Measurements from ENCODE around the gene DRICH1. TPM values are rescaled to one million over a fixed set of nuclear protein-coding genes. Genes with fewer than 3 reads are reported as not detected.
"Not testable (repeated sequence)": the region's sequence is repeated elsewhere in the genome, so short reads cannot be mapped to it uniquely, and the experiment has no call there.

Gene DRICH1
- total and polyA plus RNA-seq, 2 experiments from 2014 or later: not detected

- Histone ChIP-seq H3F3A (ENCODE audit: insufficient read depth) (no peaks in the 10 kb centered on the region), H3K4me1 (ENCODE audit: insufficient read depth) (no peaks in the 10 kb centered on the region), H3K27me3 (replicated peaks; ENCODE audit: insufficient read depth) (no peaks in the 10 kb centered on the region), H3K79me2 (ENCODE audit: insufficient read depth) (no peaks in the 10 kb centered on the region), H3K4me2 (ENCODE audit: unreplicated experiment) (no peak overlapping the region), H3K4me3 (no peak overlapping the region), H4K20me1 (ENCODE audit: insufficient read depth) (no peaks in the 10 kb centered on the region), H3K9ac (no peak overlapping the region), H3K9me3 (ENCODE audit: low read depth) (no peaks in the 10 kb centered on the region), H3K9me2 (ENCODE audit: insufficient read depth) (no peaks in the 10 kb centered on the region), H3K36me3 (ENCODE audit: low read depth) (no peaks in the 10 kb centered on the region), H3K27ac (no peak overlapping the region), H2AFZ (no peak overlapping the region)
- in situ Hi-C loops (cut with MboI): no loop called here
- TF ChIP-seq EZH2phosphoT487 (IDR thresholded peaks at IDR 0.05; ENCODE audit: insufficient read depth, low read depth) (no peak), EZH2 (IDR thresholded peaks at IDR 0.05; ENCODE audit: insufficient read depth, poor library complexity, severe bottlenecking) (no peak)
- DNase-seq: no peak
- 54 to 57% methylated on average over 7 to 8 of the region's 8 CpGs for WGBS, 2 experiments (ENCODE audit: low coverage in 1 of 2, low lambda C conversion rate in 2 of 2, missing lambda C conversion rate in 2 of 2)
Observed at GRCh38 chr22:23604939-23605712, 27.0 kb downstream of the DRICH1 start.

GRCh38 chr22:23603266-23603665 lies 28.9 kb downstream of the DRICH1 start:
- H2AFZ ChIP-seq: no peak overlapping the region
- H3K4me2 ChIP-seq (ENCODE audit: unreplicated experiment): no peak overlapping the region
- H3F3A ChIP-seq (ENCODE audit: insufficient read depth): no peaks in the 10 kb centered on the region
- in situ Hi-C loops (cut with MboI): no loop called here
- H3K4me3 ChIP-seq: no peak overlapping the region
- WGBS, 2 experiments (ENCODE audit: low coverage in 1 of 2, low lambda C conversion rate in 2 of 2, missing lambda C conversion rate in 2 of 2): 66 to 69% methylated on average over 7 of the region's 7 CpGs
- H3K27me3 ChIP-seq (replicated peaks; ENCODE audit: insufficient read depth): no peaks in the 10 kb centered on the region
- H3K36me3 ChIP-seq (ENCODE audit: low read depth): no peaks in the 10 kb centered on the region
- H4K20me1 ChIP-seq (ENCODE audit: insufficient read depth): no peaks in the 10 kb centered on the region
- H3K9me2 ChIP-seq (ENCODE audit: insufficient read depth): no peaks in the 10 kb centered on the region
- H3K79me2 ChIP-seq (ENCODE audit: insufficient read depth): no peaks in the 10 kb centered on the region
- no peak for DNase-seq
- no peaks in the 10 kb centered on the region for H3K9me3 ChIP-seq (ENCODE audit: low read depth)
- H3K9ac ChIP-seq: no peak overlapping the region
- no peak for TF ChIP-seq EZH2phosphoT487 (IDR thresholded peaks at IDR 0.05; ENCODE audit: insufficient read depth, low read depth)
- TF ChIP-seq EZH2 (IDR thresholded peaks at IDR 0.05; ENCODE audit: insufficient read depth, poor library complexity, severe bottlenecking): no peak
- no peaks in the 10 kb centered on the region for H3K4me1 ChIP-seq (ENCODE audit: insufficient read depth)
- H3K27ac ChIP-seq: no peak overlapping the region

GRCh38 chr22:23598805-23599518 lies 33.2 kb downstream of the DRICH1 start:
- Histone ChIP-seq H3K4me3 (no peak overlapping the region), H3K9me2 (ENCODE audit: insufficient read depth) (no peaks in the 10 kb centered on the region), H3K36me3 (ENCODE audit: low read depth) (no peaks in the 10 kb centered on the region), H3K4me2 (ENCODE audit: unreplicated experiment) (no peak overlapping the region), H3K79me2 (ENCODE audit: insufficient read depth) (no peaks in the 10 kb centered on the region), H3K9ac (no peak overlapping the region), H4K20me1 (ENCODE audit: insufficient read depth) (no peaks in the 10 kb centered on the region), H3K27me3 (replicated peaks; ENCODE audit: insufficient read depth) (no peaks in the 10 kb centered on the region), H2AFZ (no peak overlapping the region), H3K9me3 (ENCODE audit: low read depth) (no peaks in the 10 kb centered on the region), H3F3A (ENCODE audit: insufficient read depth) (no peaks in the 10 kb centered on the region), H3K27ac (no peak overlapping the region), H3K4me1 (ENCODE audit: insufficient read depth) (no peaks in the 10 kb centered on the region)
- 72 to 73% methylated on average over 9 of the region's 9 CpGs for WGBS, 2 experiments (ENCODE audit: low coverage in 1 of 2, low lambda C conversion rate in 2 of 2, missing lambda C conversion rate in 2 of 2)
- DNase-seq: no peak
- no peak for TF ChIP-seq EZH2phosphoT487 (IDR thresholded peaks at IDR 0.05; ENCODE audit: insufficient read depth, low read depth)
- TF ChIP-seq EZH2 (IDR thresholded peaks at IDR 0.05; ENCODE audit: insufficient read depth, poor library complexity, severe bottlenecking): no peak
- in situ Hi-C loops (cut with MboI): no loop called here

- H4K20me1 ChIP-seq (ENCODE audit: insufficient read depth); H3K36me3 ChIP-seq (ENCODE audit: low read depth); H3K4me3 ChIP-seq; H2AFZ ChIP-seq; in situ Hi-C loops (cut with MboI); H3K9me3 ChIP-seq (ENCODE audit: low read depth); H3K27me3 ChIP-seq (replicated peaks; ENCODE audit: insufficient read depth); H3K79me2 ChIP-seq (ENCODE audit: insufficient read depth); H3K9me2 ChIP-seq (ENCODE audit: insufficient read depth); H3K4me2 ChIP-seq (ENCODE audit: unreplicated experiment); H3K4me1 ChIP-seq (ENCODE audit: insufficient read depth); DNase-seq; H3K27ac ChIP-seq; H3K9ac ChIP-seq; H3F3A ChIP-seq (ENCODE audit: insufficient read depth): not testable (repeated sequence)
- 55 to 93% methylated on average over 2 to 7 of the region's 7 CpGs for WGBS, 2 experiments (ENCODE audit: low coverage in 1 of 2, low lambda C conversion rate in 2 of 2, missing lambda C conversion rate in 2 of 2)
Observed at GRCh38 chr22:23597576-23598268, 34.4 kb downstream of the DRICH1 start.

- H3K79me2 ChIP-seq (ENCODE audit: insufficient read depth); H3F3A ChIP-seq (ENCODE audit: insufficient read depth); in situ Hi-C loops (cut with MboI); H3K9me3 ChIP-seq (ENCODE audit: low read depth); H3K36me3 ChIP-seq (ENCODE audit: low read depth); H3K4me3 ChIP-seq; H3K27ac ChIP-seq; DNase-seq; H3K9me2 ChIP-seq (ENCODE audit: insufficient read depth); H3K9ac ChIP-seq; H2AFZ ChIP-seq; H4K20me1 ChIP-seq (ENCODE audit: insufficient read depth); H3K27me3 ChIP-seq (replicated peaks; ENCODE audit: insufficient read depth); H3K4me2 ChIP-seq (ENCODE audit: unreplicated experiment); H3K4me1 ChIP-seq (ENCODE audit: insufficient read depth): not testable (repeated sequence)
- 44% methylated on average over 6 of the region's 6 CpGs for WGBS, 2 experiments (ENCODE audit: low coverage in 1 of 2, low lambda C conversion rate in 2 of 2, missing lambda C conversion rate in 2 of 2)
Observed at GRCh38 chr22:23595904-23596303, 36.2 kb downstream of the DRICH1 start.
